ENCODE measurements around the gene OPRL1.

OPRL1 gene

GRCh38 chr20:64041781-64042053 is 38.2 kb upstream of the OPRL1 start:
- Mint-ChIP-seq H3K4me1 (peaks cover 30% of the 10 kb centered on the region), H3K27ac (no peak overlapping the region), H3K4me3 (no peak overlapping the region), H3K9me3 (no peaks in the 10 kb centered on the region), H3K27me3 (ENCODE audit: low read depth, poor library complexity) (peaks cover 93% of the 10 kb centered on the region), H3K36me3 (ENCODE audit: low read depth) (no peaks in the 10 kb centered on the region)
- no peak for DNase-seq
- no peak for TF ChIP-seq CTCF (IDR thresholded peaks at IDR 0.05)

- peaks cover 93% of the 10 kb centered on the region for H3K27me3 Mint-ChIP-seq (ENCODE audit: low read depth, poor library complexity)
- H3K9me3 Mint-ChIP-seq = no peaks in the 10 kb centered on the region
- H3K27ac Mint-ChIP-seq = no peak overlapping the region
- H3K4me1 Mint-ChIP-seq = peaks cover 30% of the 10 kb centered on the region
- DNase-seq = no peak
- H3K4me3 Mint-ChIP-seq = peak overlapping the region; percentile 68
- TF ChIP-seq CTCF (IDR thresholded peaks at IDR 0.05) = no peak
- no peaks in the 10 kb centered on the region for H3K36me3 Mint-ChIP-seq (ENCODE audit: low read depth)
Observed at GRCh38 chr20:64042054-64042781, 37.7 kb upstream of the OPRL1 start.

GRCh38 chr20:64043768-64044167 is 36.1 kb upstream of the OPRL1 start:
- no peaks in the 10 kb centered on the region for H3K36me3 Mint-ChIP-seq (ENCODE audit: low read depth)
- H3K4me3 Mint-ChIP-seq = no peak overlapping the region
- no peaks in the 10 kb centered on the region for H3K9me3 Mint-ChIP-seq
- H3K4me1 Mint-ChIP-seq = peaks cover 30% of the 10 kb centered on the region
- TF ChIP-seq CTCF (IDR thresholded peaks at IDR 0.05) = no peak
- peaks cover 92% of the 10 kb centered on the region for H3K27me3 Mint-ChIP-seq (ENCODE audit: low read depth, poor library complexity)
- H3K27ac Mint-ChIP-seq = no peak overlapping the region
- no peak for DNase-seq

GRCh38 chr20:64044484-64045247 is 35.2 kb upstream of the OPRL1 start:
- Mint-ChIP-seq H3K9me3 (no peaks in the 10 kb centered on the region), H3K4me1 (peaks cover 27% of the 10 kb centered on the region), H3K27me3 (ENCODE audit: low read depth, poor library complexity) (peaks cover 88% of the 10 kb centered on the region), H3K4me3 (no peak overlapping the region), H3K36me3 (ENCODE audit: low read depth) (no peaks in the 10 kb centered on the region), H3K27ac (no peak overlapping the region)
- TF ChIP-seq CTCF (IDR thresholded peaks at IDR 0.05) = no peak
- DNase-seq = no peak

- Mint-ChIP-seq H3K4me1 (peaks cover 22% of the 10 kb centered on the region), H3K9me3 (no peaks in the 10 kb centered on the region), H3K4me3 (no peak overlapping the region), H3K36me3 (ENCODE audit: low read depth) (no peaks in the 10 kb centered on the region), H3K27me3 (ENCODE audit: low read depth, poor library complexity) (peaks cover 87% of the 10 kb centered on the region), H3K27ac (no peak overlapping the region)
- no peak for TF ChIP-seq CTCF (IDR thresholded peaks at IDR 0.05)
- DNase-seq = no peak
Observed at GRCh38 chr20:64045346-64046011, 34.4 kb upstream of the OPRL1 start.
